Endothelial cell of umbilical vein (primary cell): ENCODE data around the gene ANGPTL3. TPM values are rescaled to one million over a fixed set of nuclear protein-coding genes. Genes with fewer than 3 reads are reported as not detected.

Source experiments
- BruUV-seq: library from RNA; stranded (reverse); fragments of 400-500 nt; replicated peaks from 2 replicates; lab custom pipeline; 2021; lab: Mats Ljungman, UMichigan
- CTCF ChIA-PET: fragments of 300-600, 350-600 bp; sonication (Branson Sonifier 250); formaldehyde crosslinking; loops from one replicate; lab custom pipeline; 2021; ENCODE audit warnings: antibody characterized with exemption, inconsistent platforms; lab: Charles Lee
- POLR2A ChIA-PET: fragments of 300-600, 350-600 bp; sonication (Branson Sonifier 250); formaldehyde crosslinking; loops from one replicate; lab custom pipeline; 2021; ENCODE audit warnings: antibody characterized with exemption, inconsistent platforms; lab: Charles Lee
- DNase-seq: peaks from one replicate; pipeline ENCODE4 v3.0.0-alpha.2; 2011; ENCODE audit warnings: low read depth, low spot score
- FAIRE-seq: peaks from 2 replicates; lab custom pipeline; 2011; peaks lifted over from hg19 to GRCh38; lab: Jason Lieb, UNC
- H2AFZ ChIP-seq: 2 replicates; pipeline ENCODE4 v1.6.0; 2012; ENCODE audit warnings: low read depth, low read length, control low read depth, inconsistent platforms
- H3K27ac ChIP-seq: 2 replicates; pipeline ENCODE4 v1.5.1; 2011; ENCODE audit warnings: low read depth, mild to moderate bottlenecking, control low read depth, low read length, moderate library complexity; ENCODE audit not compliant: insufficient read depth
- H3K27me3 ChIP-seq, 2 experiments: 2 replicates each; pipeline versions ENCODE4 v1.6.0 to v1.6.1; 2011; ENCODE audit warnings: low read length in 2 of 2, mixed read lengths in 1 of 2; ENCODE audit not compliant: control insufficient read depth in 2 of 2, insufficient read depth in 2 of 2
- H3K36me3 ChIP-seq, 2 experiments: 2 replicates in 1 of 2; 3 replicates in 1 of 2; pipeline ENCODE4 v1.5.1; 2011; ENCODE audit warnings: low read length in 2 of 2, mild to moderate bottlenecking in 1 of 2, moderate library complexity in 1 of 2; ENCODE audit not compliant: control insufficient read depth in 2 of 2, insufficient read depth in 2 of 2; ENCODE audit errors: extremely low read depth in 1 of 2
- H3K4me1 ChIP-seq: 3 replicates; pipeline ENCODE4 v1.5.1; 2011; ENCODE audit warnings: mild to moderate bottlenecking, low read length; ENCODE audit not compliant: control insufficient read depth, insufficient read depth; ENCODE audit errors: extremely low read depth
- H3K4me2 ChIP-seq: 2 replicates; pipeline ENCODE4 v1.6.1; 2011; ENCODE audit warnings: low read length, control low read depth, mixed read lengths; ENCODE audit not compliant: insufficient read depth
- H3K4me3 ChIP-seq, 3 experiments: fragments of 200-600 bp in 1 of 3; sonication (generic), shearing (Covaris generic) in 1 of 3; replicated peaks in 1 of 3; 2 replicates each; pipeline ENCODE4 v1.5.1; 2011 to 2016; ENCODE audit warnings: control low read depth in 3 of 3, low read length in 3 of 3, mild to moderate bottlenecking in 2 of 3, inconsistent platforms in 1 of 3, low read depth in 1 of 3, moderate library complexity in 1 of 3; ENCODE audit not compliant: insufficient read depth in 1 of 3
- H3K79me2 ChIP-seq: 2 replicates; pipeline ENCODE4 v1.6.0; 2012; ENCODE audit warnings: low read length, inconsistent platforms; ENCODE audit not compliant: control insufficient read depth, insufficient read depth
- H3K9ac ChIP-seq: replicated peaks from 2 replicates; pipeline ENCODE3; 2011; ENCODE audit warnings: low read length, control low read depth; ENCODE audit not compliant: insufficient read depth; ENCODE audit errors: extremely low read depth
- H3K9me1 ChIP-seq: replicated peaks from 3 replicates; pipeline ENCODE4 v1.6.0; 2011; ENCODE audit warnings: mild to moderate bottlenecking, low read length; ENCODE audit not compliant: control insufficient read depth, insufficient read depth; ENCODE audit errors: extremely low read depth
- H3K9me3 ChIP-seq: replicated peaks from 2 replicates; pipeline ENCODE4 v1.5.1; 2012; ENCODE audit warnings: low read length, inconsistent platforms; ENCODE audit not compliant: control insufficient read depth, insufficient read depth
- H4K20me1 ChIP-seq: replicated peaks from 2 replicates; pipeline ENCODE3; 2011; ENCODE audit warnings: mild to moderate bottlenecking, low read length; ENCODE audit not compliant: control insufficient read depth, insufficient read depth; ENCODE audit errors: extremely low read depth
- EZH2 ChIP-seq: IDR thresholded peaks from 2 replicates; pipeline ENCODE4 v1.6.1; 2012; ENCODE audit warnings: borderline replicate concordance, low read depth, mild to moderate bottlenecking, moderate library complexity, low read length, inconsistent platforms; ENCODE audit not compliant: severe bottlenecking
- FOS ChIP-seq: IDR thresholded peaks from 2 replicates; pipeline ENCODE4 v1.6.1; 2011; ENCODE audit warnings: mild to moderate bottlenecking, low read length, moderate library complexity, borderline replicate concordance; ENCODE audit not compliant: insufficient read depth
- GATA2 ChIP-seq: IDR thresholded peaks from 2 replicates; pipeline ENCODE4 v1.7.0; 2011; ENCODE audit warnings: low read depth, mild to moderate bottlenecking, moderate library complexity, mixed read lengths, low read length; ENCODE audit not compliant: insufficient read length, insufficient read depth
- JUN ChIP-seq: IDR thresholded peaks from 2 replicates; pipeline ENCODE4 v1.6.1; 2011; ENCODE audit warnings: borderline replicate concordance, low read depth; ENCODE audit not compliant: insufficient read length, insufficient read depth
- MAX ChIP-seq: IDR thresholded peaks from 2 replicates; pipeline ENCODE4 v1.6.1; 2011; ENCODE audit not compliant: insufficient read depth, insufficient read length
- MYC ChIP-seq: IDR thresholded peaks from one replicate; pipeline ENCODE4 v1.6.1; 2011; ENCODE audit warnings: mild to moderate bottlenecking, low read depth, low read length
- POLR2A ChIP-seq: IDR thresholded peaks from 2 replicates; pipeline ENCODE4 v1.6.1; 2012; ENCODE audit warnings: low read depth, mild to moderate bottlenecking, control low read depth, low read length
- POLR2AphosphoS5 ChIP-seq: IDR thresholded peaks from 2 replicates; pipeline ENCODE4 v1.6.1; 2012; ENCODE audit warnings: low read depth, mild to moderate bottlenecking, control low read depth, low read length, moderate library complexity; ENCODE audit not compliant: insufficient read depth
- dilution Hi-C: fragments of 300-500 bp; cut with MboI; formaldehyde crosslinking; loops from one replicate; pipeline ENCODE4 v1.15.0; 2019; ENCODE audit warnings: low sequenced_read_pairs; ENCODE audit not compliant: extremely low pct_ligation_motif_present
- intact Hi-C: fragments of 100-400 bp; cut with micrococcal nuclease; formaldehyde crosslinking; loops from one replicate; pipeline ENCODE4 v1.10.0; 2022
- polyA plus RNA-seq, 4 experiments: library from polyadenylated mRNA; depleted of rRNA in 3 of 4; stranded (reverse) in 3 of 4; unstranded in 1 of 4; fragments of >200 nt; gene quantifications; 2 replicates each; pipeline versions ENCODE4 v1.2.1 to v1.2.3, GENCODE V29; 2011 to 2012; ENCODE audit warnings: missing spikeins in 1 of 4
- total RNA-seq: library from RNA; stranded (reverse); gene quantifications from 2 replicates; pipeline ENCODE4 v1.2.3, GENCODE V29; 2021
- TF ChIP-seq, protein P1 (sequence below), 2 donors: IDR thresholded peaks; 1 replicate in 1 of 2; 2 replicates in 1 of 2; pipeline ENCODE4 v1.5.1; 2011; ENCODE audit warnings: low read length in 2 of 2, mild to moderate bottlenecking in 2 of 2, moderate library complexity in 2 of 2, control low read depth in 1 of 2, inconsistent platforms in 1 of 2, low read depth in 1 of 2; ENCODE audit not compliant: insufficient read depth in 1 of 2; ENCODE audit errors: extremely low read depth in 1 of 2

ANGPTL3 gene
- total and polyA plus RNA-seq, 2 donors (not counting 3 experiments of a cell fraction or from before 2014, with no cell fraction given), result not detected

GRCh38 chr1:62585469-62586155, 11.7 kb upstream of the ANGPTL3 start:
- dilution Hi-C loops (no loop called here), intact Hi-C loops (no loop called here)
- no peaks in the 10 kb centered on the region for H3K79me2 ChIP-seq
- H3K4me1 ChIP-seq, result no peaks in the 10 kb centered on the region
- no peak overlapping the region for H3K4me2 ChIP-seq
- DNase-seq (no peak), FAIRE-seq (no peak)
- H3K9me1 ChIP-seq, result no peaks in the 10 kb centered on the region
- H2AFZ ChIP-seq, result no peak overlapping the region
- H3K4me3 ChIP-seq, result no peak overlapping the region
- no peaks in the 10 kb centered on the region for H3K27me3 ChIP-seq
- ChIA-PET POLR2A (no interaction called here), CTCF (no interaction called here)
- TF ChIP-seq GATA2 (no peak), MAX (no peak), FOS (no peak), EZH2 (no peak), POLR2A (no peak)
- no peaks in the 10 kb centered on the region for H4K20me1 ChIP-seq
- H3K27ac ChIP-seq, result no peak overlapping the region
- no TSS peak for BruUV-seq
- H3K9me3 ChIP-seq, result no peaks in the 10 kb centered on the region
- H3K9ac ChIP-seq, result no peak overlapping the region
- peaks cover 0 to 2% of the 10 kb centered on the region in 2 experiments for H3K36me3 ChIP-seq

DNA sequence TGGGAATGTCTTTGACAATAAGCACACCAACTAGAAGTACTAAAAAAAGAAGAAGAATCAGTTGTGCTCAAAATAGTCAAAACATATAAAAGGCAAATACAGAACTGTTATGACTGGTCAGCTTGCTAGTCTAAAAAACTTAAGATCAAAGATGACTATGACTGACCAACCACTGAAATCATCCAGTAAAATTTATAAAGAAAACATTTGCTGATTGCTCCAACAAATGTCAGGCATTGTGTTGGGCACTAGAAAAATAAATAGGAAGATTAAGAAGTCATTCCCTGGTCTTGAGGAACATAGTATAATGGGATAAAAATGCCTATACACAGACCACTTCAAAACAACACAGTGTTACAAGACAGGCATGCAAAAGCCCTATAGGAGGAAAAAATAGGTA, 9.3 kb upstream of the ANGPTL3 start:
- peaks cover 0 to 2% of the 10 kb centered on the region in 2 experiments for H3K36me3 ChIP-seq
- no peaks in the 10 kb centered on the region for H3K4me1 ChIP-seq
- BruUV-seq, result no TSS peak
- intact Hi-C loops (no loop called here), dilution Hi-C loops (no loop called here)
- H3K9me3 ChIP-seq, result no peaks in the 10 kb centered on the region
- H4K20me1 ChIP-seq, result no peaks in the 10 kb centered on the region
- H3K27me3 ChIP-seq, result no peaks in the 10 kb centered on the region
- no peak for TF ChIP-seq MYC
- TF ChIP-seq EZH2, result no peak
- TF ChIP-seq MAX, result no peak
- TF ChIP-seq FOS, result no peak
- no peak for TF ChIP-seq GATA2
- TF ChIP-seq JUN, result no peak
- TF ChIP-seq POLR2A, result no peak
- no peak for TF ChIP-seq POLR2AphosphoS5
- TF ChIP-seq, protein P1, sequence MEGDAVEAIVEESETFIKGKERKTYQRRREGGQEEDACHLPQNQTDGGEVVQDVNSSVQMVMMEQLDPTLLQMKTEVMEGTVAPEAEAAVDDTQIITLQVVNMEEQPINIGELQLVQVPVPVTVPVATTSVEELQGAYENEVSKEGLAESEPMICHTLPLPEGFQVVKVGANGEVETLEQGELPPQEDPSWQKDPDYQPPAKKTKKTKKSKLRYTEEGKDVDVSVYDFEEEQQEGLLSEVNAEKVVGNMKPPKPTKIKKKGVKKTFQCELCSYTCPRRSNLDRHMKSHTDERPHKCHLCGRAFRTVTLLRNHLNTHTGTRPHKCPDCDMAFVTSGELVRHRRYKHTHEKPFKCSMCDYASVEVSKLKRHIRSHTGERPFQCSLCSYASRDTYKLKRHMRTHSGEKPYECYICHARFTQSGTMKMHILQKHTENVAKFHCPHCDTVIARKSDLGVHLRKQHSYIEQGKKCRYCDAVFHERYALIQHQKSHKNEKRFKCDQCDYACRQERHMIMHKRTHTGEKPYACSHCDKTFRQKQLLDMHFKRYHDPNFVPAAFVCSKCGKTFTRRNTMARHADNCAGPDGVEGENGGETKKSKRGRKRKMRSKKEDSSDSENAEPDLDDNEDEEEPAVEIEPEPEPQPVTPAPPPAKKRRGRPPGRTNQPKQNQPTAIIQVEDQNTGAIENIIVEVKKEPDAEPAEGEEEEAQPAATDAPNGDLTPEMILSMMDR (IDR thresholded peaks at IDR 0.05; ENCODE audit: extremely low read depth in 1 of 2, insufficient read depth in 1 of 2, low read depth in 1 of 2, low read length in 2 of 2), result no peak
- CTCF ChIA-PET, result no interaction called here
- no peaks in the 10 kb centered on the region for H3K9me1 ChIP-seq
- no peak for DNase-seq
- POLR2A ChIA-PET, result no interaction called here
- no peak overlapping the region for H2AFZ ChIP-seq
- H3K4me3 ChIP-seq, result no peak overlapping the region
- FAIRE-seq, result no peak
- H3K4me2 ChIP-seq, result no peak overlapping the region
- H3K27ac ChIP-seq, result no peak overlapping the region
- no peaks in the 10 kb centered on the region for H3K79me2 ChIP-seq
- no peak overlapping the region for H3K9ac ChIP-seq
